Measurements from ENCODE around the gene GSG1L.
A peak's percentile ranks its signal among the peaks of the same experiment; 100 is the strongest.
"Not testable (repeated sequence)": the region's sequence is repeated elsewhere in the genome, so short reads cannot be mapped to it uniquely, and the experiment has no call there.

GSG1L gene

GRCh38 chr16:27945233-27945973 is 118.1 kb downstream of the GSG1L start:
- DNase-seq: no peak

- no peak for DNase-seq
These were observed 119.7 kb downstream of the GSG1L start for GRCh38 chr16:27943766-27944165.

- DNase-seq: not testable (repeated sequence)
These were observed 121.4 kb downstream of the GSG1L start for GRCh38 chr16:27942071-27942470.

- DNase-seq: no peak
These were observed 128.4 kb downstream of the GSG1L start for GRCh38 chr16:27935076-27935475.

GRCh38 chr16:27932542-27933135 is 130.9 kb downstream of the GSG1L start:
- no peak for DNase-seq

- no peak for DNase-seq
These were observed 133.7 kb downstream of the GSG1L start for GRCh38 chr16:27929818-27930217.

GRCh38 chr16:27928542-27928941 is 135.0 kb downstream of the GSG1L start:
- DNase-seq: no peak

GRCh38 chr16:27927266-27927901 is 136.1 kb downstream of the GSG1L start:
- DNase-seq: no peak

- DNase-seq: no peak
These were observed 137.9 kb downstream of the GSG1L start for GRCh38 chr16:27925612-27926011.

GRCh38 chr16:27924411-27925118 is 138.9 kb downstream of the GSG1L start:
- peak in 1 of 4 experiments; percentile 1 for DNase-seq

- no peak for DNase-seq
These were observed 139.8 kb downstream of the GSG1L start for GRCh38 chr16:27923751-27924150.

- DNase-seq: no peak
These were observed 141.1 kb downstream of the GSG1L start for GRCh38 chr16:27922433-27922832.

- no peak for DNase-seq
These were observed 142.4 kb downstream of the GSG1L start for GRCh38 chr16:27921134-27921533.

GRCh38 chr16:27920391-27920891 is 143.1 kb downstream of the GSG1L start:
- DNase-seq: no peak

GRCh38 chr16:27918755-27919154 is 144.8 kb downstream of the GSG1L start:
- DNase-seq: no peak

GRCh38 chr16:27917949-27918348 is 145.6 kb downstream of the GSG1L start:
- no peak for DNase-seq

GRCh38 chr16:27911486-27911885 is 152.0 kb downstream of the GSG1L start:
- DNase-seq: no peak

- DNase-seq: no peak
These were observed 156.0 kb downstream of the GSG1L start for GRCh38 chr16:27907457-27907972.

GRCh38 chr16:27906883-27907282 is 156.6 kb downstream of the GSG1L start:
- DNase-seq: no peak

GRCh38 chr16:27903046-27903655 is 160.4 kb downstream of the GSG1L start:
- DNase-seq: no peak

GRCh38 chr16:27902551-27902950 is 161.0 kb downstream of the GSG1L start:
- DNase-seq: no peak

GRCh38 chr16:27901956-27902355 is 161.6 kb downstream of the GSG1L start:
- no peak for DNase-seq
